NCI-H128 (cell line): Measurements from ENCODE around the gene MRI1.
"Not testable (repeated sequence)": the region's sequence is repeated elsewhere in the genome, so short reads cannot be mapped to it uniquely, and the experiment has no call there.

Experiments used
- DNase-seq: peaks from one replicate; lab custom pipeline; 2025; ENCODE audit not compliant: unreplicated experiment; lab: John Stamatoyannopoulos, UW

MRI1 gene

DNA sequence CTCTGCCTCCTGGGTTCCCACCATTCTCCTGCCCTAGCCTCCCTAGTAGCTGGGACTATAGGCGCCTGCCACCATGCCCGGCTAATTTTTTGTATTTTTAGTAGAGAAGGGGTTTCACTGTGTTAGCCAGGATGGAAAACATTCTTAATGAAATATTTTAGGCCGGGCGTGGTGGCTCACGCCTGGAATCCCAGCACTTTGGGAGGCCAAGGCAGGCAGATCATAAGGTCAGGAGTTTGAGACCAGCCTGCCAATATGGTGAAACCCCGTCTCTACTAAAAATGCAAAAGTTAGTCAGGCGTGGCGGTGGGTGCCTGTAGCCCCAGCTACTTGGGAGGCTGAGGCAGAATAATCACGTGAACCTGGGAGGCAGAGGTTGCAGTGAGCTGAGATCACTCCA lies 29.0 kb downstream of the MRI1 start:
- DNase-seq = not testable (repeated sequence)

- no peak for DNase-seq
Observed at GRCh38 chr19:13794398-13794756, 30.1 kb downstream of the MRI1 start.

GRCh38 chr19:13794757-13795589 lies 30.7 kb downstream of the MRI1 start, which contains the start of gene ZSWIM4:
TSS of gene ZSWIM4 (plus strand) at chr19:13795443. CDS start at chr19:13795649, 206 bp downstream.
- peak; percentile 98 for DNase-seq

DNA sequence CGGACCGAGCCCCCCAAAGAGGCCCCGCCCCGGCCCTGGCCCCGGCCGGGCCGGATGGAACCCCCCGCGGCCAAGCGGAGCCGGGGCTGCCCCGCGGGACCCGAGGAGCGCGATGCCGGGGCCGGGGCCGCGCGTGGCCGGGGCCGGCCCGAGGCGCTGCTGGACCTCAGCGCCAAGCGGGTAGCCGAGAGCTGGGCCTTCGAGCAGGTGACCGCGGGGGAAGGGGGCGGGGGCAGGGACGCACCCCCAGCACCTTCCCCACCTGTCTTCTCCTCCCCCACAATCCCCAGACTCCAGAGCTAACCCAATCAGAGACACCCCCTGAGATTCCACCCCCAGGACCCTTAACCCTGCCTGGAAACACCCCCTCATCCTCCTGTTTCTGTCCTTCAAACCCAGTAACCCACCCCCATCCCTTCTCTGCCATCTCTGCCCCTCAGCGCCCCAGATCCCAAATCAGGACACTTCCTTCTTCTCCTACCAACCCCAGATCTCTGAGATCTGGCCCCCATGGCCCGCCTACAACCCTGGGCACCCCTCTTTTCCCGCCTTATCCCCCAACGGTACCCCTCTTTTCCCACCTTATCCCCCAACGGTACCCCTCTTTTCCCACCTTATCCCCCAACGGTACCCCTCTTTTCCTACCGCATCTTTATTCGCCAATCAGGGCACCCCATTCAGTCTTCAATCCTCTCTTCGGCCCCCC lies 31.4 kb downstream of the MRI1 start:
- DNase-seq = no peak

DNA sequence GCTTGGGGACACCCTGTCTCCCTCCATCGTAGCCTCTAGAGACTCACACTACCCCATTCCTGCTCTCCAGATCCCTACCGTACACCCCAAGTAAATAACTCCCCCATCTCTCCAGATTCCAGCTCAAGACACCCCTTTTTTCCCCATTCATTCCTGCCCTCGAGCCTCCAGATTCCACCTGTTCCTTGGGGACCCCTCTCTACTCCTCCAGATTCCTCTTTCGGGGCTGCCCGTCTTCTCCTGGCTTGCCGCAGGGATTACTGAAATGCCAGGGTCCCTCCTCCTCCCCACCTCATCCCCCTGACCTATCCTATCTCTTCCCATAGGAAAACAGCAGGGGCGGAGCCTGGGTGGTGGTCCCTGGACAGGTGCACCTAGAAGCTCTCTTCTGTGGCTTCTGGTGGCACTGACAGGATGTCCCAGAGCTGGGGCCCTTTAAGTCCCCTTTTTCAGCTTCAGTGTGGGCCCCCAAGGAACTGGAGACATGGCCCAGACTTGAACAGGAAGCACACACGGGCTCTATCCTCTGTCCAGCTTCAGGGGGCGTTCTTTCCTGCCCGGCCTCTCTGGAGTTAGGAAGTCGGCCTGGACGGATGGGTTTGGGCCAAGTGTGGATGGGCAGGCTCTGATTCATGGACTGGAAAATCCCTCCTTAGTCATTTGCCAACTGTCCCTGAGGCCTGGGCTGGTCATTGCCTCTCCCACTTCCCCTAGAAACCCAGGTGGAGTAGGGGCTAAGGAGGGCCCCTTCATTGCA lies 32.2 kb downstream of the MRI1 start:
- DNase-seq = no peak

DNA sequence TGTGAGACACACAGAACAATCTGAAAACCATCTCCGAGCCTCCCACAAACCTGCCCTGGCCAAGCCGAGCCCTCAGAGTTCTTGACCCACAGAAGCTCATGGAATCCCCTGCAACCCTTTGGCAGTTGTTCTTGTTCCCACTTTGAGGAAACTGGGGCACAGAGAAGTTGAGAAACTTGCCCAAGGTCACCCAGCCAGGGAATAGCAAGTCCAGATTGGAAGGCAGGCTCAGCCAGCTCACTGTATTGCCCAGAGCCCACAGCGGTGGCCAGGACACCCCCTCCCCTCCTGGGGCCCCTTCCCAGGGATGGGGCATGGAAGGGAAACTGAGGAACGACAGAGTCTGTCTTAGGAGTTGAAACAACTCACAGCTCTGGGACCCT lies 32.7 kb downstream of the MRI1 start:
- DNase-seq = no peak

GRCh38 chr19:13797870-13798269 lies 33.5 kb downstream of the MRI1 start:
- DNase-seq = no peak

DNA sequence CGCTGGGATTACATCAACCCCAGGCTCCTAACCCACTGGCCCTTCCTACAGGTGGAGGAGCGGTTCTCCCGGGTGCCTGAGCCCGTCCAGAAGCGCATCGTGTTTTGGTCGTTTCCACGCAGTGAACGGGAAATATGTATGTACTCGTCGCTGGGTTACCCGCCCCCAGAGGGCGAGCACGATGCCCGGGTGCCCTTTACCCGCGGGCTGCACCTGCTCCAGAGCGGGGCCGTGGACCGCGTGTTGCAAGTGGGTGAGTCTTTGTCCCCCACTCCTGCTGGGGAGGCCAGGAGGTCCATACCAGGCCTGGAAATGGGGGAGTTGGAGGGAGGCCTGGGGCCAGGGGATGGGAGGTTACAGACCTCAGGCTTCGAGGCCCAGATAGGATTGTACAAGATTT lies 35.3 kb downstream of the MRI1 start:
- DNase-seq = no peak

DNA sequence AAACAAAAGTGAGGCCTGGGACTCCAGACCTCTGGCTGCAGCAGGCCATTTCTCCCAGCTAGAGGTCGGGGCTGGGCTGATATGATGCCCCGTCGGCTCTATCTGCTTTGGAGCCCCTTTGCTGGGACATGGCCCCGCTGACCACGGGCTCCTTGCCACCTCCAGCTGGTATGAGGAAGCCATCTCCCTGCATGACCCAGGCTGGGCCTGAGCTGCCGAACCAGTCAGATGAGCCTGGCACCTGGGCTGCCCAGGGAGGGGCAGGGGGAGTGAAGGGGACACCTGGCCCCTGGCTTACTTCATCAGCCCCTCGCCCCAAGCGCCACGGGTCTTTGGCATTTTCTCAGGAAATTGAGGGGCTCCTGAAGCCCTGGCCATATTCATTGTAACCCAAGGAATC lies 38.7 kb downstream of the MRI1 start:
- DNase-seq = no peak

DNA sequence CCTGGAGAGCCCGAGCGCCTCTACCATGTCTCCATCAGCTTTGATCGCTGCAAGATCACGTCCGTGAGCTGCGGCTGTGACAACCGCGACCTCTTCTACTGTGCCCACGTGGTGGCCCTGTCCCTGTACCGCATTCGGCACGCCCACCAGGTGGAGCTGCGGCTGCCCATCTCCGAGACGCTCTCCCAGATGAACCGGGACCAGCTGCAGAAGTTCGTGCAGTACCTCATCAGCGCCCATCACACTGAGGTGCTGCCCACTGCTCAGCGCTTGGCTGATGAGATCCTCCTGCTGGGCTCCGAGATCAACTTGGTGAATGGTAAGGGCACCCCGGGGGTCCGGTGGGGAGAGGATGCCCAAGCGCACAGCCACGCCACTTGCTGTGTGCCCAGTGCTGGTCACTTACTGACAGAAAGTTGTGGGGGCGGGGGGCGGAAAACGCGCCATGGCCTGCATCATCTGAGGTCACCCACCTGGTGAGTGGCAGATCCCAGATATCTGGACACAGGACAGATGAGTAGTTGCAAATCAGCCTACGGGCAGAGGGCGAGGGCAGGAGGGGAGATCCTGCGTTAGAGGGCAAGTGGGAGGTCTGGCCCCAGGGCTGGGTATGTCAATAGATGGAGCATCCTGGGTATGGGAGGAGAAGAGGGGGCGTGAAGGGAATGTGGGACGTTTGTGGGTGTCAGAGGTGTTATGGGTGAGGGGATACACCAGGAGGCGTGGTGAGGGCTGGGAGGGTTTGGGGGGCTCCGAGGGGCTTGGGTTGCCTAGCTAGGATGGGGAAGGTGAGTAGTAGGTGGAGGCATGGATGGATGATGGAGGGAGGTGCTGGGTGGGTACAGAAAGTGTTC lies 40.7 kb downstream of the MRI1 start:
- DNase-seq = no peak

GRCh38 chr19:13806728-13807127 lies 42.4 kb downstream of the MRI1 start:
- DNase-seq = no peak

DNA sequence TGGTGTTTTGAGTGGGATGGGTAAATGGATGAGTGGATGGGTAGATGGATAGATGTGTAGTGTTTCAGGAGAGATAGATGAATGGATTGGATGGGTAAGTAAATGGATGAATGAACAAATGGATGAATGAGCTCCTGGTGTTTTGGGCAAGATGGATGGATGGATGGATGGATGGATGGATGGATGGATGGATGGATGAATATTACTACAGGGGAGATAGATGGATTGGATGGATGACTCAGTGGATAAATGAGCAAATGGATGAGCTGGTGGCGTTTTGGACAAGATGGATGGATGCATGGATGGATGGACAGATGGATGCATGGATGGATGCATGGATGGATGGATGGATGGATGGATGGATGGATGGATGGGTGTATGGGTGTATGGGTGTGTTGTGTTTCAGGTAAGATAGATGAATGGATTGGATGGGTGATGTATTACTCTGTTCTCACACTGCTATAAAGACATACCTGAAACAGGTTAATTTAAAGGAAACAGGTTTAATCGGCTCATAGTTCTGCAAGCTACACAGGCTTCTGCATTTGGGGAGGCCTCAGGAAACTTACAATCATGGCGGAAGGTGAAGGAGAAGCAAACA lies 43.2 kb downstream of the MRI1 start:
- no peak for DNase-seq

DNA sequence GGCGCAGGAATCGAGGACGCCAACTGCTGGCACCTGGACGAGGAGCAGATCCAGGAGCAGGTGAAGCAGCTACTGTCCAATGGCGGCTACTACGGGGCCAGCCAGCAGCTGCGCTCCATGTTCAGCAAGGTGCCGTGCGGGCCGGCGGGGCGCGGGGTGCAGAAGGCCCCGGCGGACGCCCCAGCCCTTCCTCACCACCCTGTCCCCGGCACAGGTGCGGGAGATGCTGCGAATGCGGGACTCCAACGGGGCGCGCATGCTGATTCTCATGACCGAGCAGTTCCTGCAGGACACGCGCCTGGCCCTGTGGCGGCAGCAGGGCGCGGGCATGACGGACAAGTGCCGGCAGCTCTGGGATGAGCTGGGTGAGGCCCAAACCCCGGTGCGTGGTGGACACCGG lies 44.5 kb downstream of the MRI1 start:
- DNase-seq = no peak

DNA sequence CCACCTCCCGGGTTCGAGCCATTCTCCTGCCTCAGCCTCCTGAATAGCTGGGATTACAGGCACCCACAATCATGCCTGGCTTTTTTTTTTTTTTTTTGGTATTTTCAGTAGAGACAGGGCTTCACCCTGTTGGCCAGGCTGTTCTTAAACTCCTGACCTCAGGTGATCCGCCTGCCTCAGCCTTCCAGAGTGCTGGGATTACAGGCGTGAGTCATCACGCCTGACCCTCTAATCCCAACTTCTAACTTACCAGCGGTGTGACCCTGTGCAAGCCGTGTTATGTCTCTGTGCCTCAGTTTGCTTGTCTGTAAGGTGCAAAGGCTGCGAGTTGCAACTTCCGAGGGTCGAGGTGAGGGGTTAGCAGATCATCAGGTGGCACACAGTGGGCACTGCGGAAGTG lies 48.2 kb downstream of the MRI1 start:
- DNase-seq = no peak

DNA sequence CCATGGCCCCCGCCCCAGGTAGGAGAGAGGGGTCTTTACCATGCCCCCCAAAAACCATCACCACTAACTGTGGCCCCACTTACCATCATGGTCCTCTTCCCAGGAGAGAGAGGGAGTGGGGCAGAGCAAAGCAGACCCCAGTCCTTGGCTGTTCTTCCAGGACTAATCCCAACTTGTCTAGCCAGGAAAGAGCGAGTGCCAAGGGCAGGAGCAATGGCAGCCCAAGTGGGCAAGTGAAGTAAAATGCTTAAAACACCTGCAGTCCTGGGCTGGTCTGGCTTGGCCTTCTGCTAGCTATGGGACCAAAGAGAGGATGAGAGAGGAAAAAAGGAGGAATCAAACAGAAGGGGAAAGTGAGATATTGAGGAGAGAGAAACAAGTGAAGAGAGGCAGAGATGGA lies 48.8 kb downstream of the MRI1 start:
- DNase-seq = no peak

DNA sequence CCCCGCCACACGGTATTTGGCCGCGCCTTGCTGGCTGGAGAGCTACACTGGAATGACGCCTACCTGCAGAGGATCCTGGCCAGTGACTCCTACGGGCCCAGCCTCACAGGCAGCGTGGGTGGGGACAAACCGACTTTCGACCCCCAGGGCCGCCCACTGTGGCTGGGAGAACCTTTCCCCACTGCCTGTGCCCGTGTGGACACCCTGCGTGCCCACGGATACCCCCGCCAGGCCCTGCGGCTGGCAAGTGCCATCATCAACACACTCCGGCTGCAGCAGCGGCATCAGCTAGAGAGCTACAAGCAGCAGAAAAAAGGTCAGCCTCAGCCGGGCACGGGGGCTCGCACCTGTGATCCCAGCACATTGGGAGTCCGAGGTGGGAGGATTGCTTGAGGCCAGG lies 50.2 kb downstream of the MRI1 start:
- no peak for DNase-seq

DNA sequence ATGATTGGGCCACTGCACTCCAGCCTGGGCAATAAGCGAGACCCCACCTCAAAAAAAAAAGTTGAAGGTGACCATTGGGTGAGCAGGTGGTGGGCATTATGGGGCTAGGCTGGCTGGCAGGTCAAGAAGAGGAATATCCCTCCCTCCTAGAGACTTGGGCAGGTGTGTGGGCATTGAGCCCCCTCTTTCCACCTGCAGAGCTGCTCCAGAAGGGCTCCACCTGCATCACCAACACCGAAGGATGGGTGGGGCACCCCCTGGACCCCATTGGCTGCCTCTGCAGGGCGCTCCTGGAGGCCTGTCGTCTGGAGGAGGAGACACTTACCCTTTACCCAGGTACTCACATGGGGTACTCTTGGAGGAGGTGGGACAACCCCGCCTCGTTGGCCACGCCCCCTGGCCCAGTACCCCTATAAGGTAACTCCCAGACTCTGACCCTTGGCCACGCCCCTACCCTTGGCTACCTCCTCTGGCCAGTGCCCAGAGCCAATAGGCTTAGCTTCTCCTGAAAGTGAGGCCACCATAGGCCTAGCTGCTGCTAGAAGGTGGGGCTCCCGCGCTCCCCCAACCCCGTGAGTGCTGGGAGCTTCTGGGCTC lies 52.8 kb downstream of the MRI1 start:
- no peak for DNase-seq

GRCh38 chr19:13817615-13818371 lies 53.5 kb downstream of the MRI1 start:
- DNase-seq = no peak

GRCh38 chr19:13819238-13819637 lies 54.9 kb downstream of the MRI1 start:
- no peak for DNase-seq
